ENCODE data around the gene CHRNB2.

CHRNB2 gene, protein sequence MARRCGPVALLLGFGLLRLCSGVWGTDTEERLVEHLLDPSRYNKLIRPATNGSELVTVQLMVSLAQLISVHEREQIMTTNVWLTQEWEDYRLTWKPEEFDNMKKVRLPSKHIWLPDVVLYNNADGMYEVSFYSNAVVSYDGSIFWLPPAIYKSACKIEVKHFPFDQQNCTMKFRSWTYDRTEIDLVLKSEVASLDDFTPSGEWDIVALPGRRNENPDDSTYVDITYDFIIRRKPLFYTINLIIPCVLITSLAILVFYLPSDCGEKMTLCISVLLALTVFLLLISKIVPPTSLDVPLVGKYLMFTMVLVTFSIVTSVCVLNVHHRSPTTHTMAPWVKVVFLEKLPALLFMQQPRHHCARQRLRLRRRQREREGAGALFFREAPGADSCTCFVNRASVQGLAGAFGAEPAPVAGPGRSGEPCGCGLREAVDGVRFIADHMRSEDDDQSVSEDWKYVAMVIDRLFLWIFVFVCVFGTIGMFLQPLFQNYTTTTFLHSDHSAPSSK

DNA sequence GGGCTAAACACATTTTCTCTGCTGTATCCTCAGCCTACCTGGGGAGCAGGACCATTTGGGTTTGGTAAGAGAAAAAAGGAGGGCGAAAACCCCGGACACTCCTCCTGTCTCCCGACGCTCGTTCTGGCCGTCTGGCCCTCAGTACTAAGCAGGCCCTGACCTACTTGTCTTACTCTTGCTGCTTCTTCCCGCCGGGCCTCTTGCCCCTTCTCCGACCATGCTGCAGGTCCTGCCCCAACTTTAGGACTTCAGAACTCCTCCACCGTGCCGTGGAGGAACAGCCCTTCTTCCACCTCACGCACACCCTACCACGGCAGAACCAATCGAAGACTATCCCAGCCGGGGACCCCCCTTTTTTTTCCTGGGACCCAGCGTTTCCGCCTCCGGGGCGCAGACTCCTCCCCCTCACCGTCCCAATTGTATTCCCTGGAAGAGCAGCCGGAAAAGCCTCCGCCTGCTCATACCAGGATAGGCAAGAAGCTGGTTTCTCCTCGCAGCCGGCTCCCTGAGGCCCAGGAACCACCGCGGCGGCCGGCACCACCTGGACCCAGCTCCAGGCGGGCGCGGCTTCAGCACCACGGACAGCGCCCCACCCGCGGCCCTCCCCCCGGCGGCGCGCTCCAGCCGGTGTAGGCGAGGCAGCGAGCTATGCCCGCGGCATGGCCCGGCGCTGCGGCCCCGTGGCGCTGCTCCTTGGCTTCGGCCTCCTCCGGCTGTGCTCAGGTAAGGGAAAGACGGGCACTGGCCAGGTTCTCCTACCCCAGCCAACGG is at the start of gene CHRNB2:
CHRNB2 (plus strand) TSS at position 393 of the 771 bp plus-strand sequence; CDS start at position 660, 267 bp downstream.
- TF ChIP-seq, protein P1, sequence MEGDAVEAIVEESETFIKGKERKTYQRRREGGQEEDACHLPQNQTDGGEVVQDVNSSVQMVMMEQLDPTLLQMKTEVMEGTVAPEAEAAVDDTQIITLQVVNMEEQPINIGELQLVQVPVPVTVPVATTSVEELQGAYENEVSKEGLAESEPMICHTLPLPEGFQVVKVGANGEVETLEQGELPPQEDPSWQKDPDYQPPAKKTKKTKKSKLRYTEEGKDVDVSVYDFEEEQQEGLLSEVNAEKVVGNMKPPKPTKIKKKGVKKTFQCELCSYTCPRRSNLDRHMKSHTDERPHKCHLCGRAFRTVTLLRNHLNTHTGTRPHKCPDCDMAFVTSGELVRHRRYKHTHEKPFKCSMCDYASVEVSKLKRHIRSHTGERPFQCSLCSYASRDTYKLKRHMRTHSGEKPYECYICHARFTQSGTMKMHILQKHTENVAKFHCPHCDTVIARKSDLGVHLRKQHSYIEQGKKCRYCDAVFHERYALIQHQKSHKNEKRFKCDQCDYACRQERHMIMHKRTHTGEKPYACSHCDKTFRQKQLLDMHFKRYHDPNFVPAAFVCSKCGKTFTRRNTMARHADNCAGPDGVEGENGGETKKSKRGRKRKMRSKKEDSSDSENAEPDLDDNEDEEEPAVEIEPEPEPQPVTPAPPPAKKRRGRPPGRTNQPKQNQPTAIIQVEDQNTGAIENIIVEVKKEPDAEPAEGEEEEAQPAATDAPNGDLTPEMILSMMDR (IDR thresholded peaks at IDR 0.05; ENCODE audit: poor library complexity, severe bottlenecking): no peak
- Histone ChIP-seq H3K36me3 (ENCODE audit: low read depth) (no peaks in the 10 kb centered on the region), H3K4me1 (ENCODE audit: insufficient read depth, poor library complexity, severe bottlenecking) (no peaks in the 10 kb centered on the region), H3K4me3 (ENCODE audit: severe bottlenecking) (peak within 1 kb of the TSS; percentile 3), H3K9me3 (ENCODE audit: severe bottlenecking) (no peaks in the 10 kb centered on the region), H3K27ac (ENCODE audit: poor library complexity, severe bottlenecking) (no peak within 1 kb of the TSS), H3K27me3 (ENCODE audit: insufficient read depth, poor library complexity, severe bottlenecking) (peaks cover 14% of the 10 kb centered on the region)
- no peak for DNase-seq (ENCODE audit: low spot score)
- ATAC-seq (ENCODE audit: low read depth): peak; percentile 96

DNA sequence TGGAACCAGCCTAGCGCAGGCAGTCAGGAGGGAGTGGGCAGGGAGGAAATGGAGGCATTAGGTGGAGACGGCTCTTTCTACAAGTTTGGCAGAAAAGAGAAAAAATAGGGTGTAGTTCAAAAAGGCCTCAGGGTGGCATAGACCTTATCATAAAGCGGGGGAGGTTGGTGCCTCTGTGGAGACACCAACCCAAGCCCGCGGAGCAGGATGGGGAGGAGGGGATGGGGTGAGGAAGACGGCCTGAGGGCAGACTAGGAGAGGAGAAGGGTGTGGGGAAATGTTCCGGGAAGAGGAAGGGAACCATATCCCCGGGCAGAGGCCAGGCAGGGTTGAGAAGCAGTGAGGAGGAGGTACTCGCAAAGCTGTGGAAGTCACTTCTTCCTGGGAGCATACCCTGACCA is 48.0 kb upstream of the CHRNB2 start:
- DNase-seq (ENCODE audit: low spot score) (no peak), ATAC-seq (ENCODE audit: low read depth) (no peak)
- H3K27me3 ChIP-seq (ENCODE audit: insufficient read depth, poor library complexity, severe bottlenecking): no peaks in the 10 kb centered on the region
- no peaks in the 10 kb centered on the region for H3K36me3 ChIP-seq (ENCODE audit: low read depth)
- TF ChIP-seq, protein P1 (IDR thresholded peaks at IDR 0.05; ENCODE audit: poor library complexity, severe bottlenecking): no peak
- no peak overlapping the region for H3K27ac ChIP-seq (ENCODE audit: poor library complexity, severe bottlenecking)
- H3K4me1 ChIP-seq (ENCODE audit: insufficient read depth, poor library complexity, severe bottlenecking): no peaks in the 10 kb centered on the region
- H3K9me3 ChIP-seq (ENCODE audit: severe bottlenecking): no peaks in the 10 kb centered on the region
- no peak overlapping the region for H3K4me3 ChIP-seq (ENCODE audit: severe bottlenecking)

DNA sequence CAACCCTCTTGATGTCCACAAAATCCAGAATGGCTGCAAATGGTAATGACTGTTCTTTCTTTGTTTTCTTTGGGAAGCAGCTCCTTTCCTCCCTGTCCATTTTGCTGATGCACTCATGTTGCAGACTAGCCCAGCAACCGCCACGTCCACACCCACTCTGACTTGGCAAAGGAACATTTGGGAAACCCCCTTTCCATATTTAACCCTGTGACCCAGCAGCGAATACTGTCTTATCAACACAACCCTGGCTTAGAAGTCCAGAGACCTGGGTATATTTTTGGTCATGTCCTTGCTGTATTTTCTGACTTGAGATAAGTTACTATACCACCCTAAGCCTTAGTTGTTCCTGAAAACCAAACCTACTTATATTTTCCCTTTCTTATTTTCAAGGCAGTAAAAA is 47.2 kb upstream of the CHRNB2 start:
- Histone ChIP-seq H3K27ac (ENCODE audit: poor library complexity, severe bottlenecking) (no peak overlapping the region), H3K9me3 (ENCODE audit: severe bottlenecking) (no peaks in the 10 kb centered on the region), H3K4me1 (ENCODE audit: insufficient read depth, poor library complexity, severe bottlenecking) (no peaks in the 10 kb centered on the region), H3K4me3 (ENCODE audit: severe bottlenecking) (no peak overlapping the region), H3K36me3 (ENCODE audit: low read depth) (no peaks in the 10 kb centered on the region), H3K27me3 (ENCODE audit: insufficient read depth, poor library complexity, severe bottlenecking) (no peaks in the 10 kb centered on the region)
- TF ChIP-seq, protein P1 (IDR thresholded peaks at IDR 0.05; ENCODE audit: poor library complexity, severe bottlenecking): no peak
- ATAC-seq (ENCODE audit: low read depth) (no peak), DNase-seq (ENCODE audit: low spot score) (no peak)

DNA sequence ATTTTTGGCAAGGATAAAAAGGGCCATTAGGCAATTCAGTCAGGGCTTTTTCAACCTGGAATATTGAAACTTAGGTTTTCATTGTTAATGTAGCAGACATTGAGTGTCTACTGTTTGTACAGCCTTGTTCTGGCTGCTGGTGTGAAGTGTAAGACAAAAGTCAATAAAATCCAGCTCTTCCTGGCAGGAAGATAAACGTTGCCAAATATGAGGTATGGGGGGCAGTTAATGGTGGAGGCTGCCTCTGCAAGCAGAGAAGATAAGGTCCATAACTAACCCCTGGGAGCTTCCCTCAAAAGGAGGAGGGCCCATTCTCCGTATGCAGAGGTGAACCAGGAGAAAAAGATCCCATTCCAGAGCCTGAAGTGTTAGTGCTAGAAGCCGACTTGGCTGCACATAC is 45.9 kb upstream of the CHRNB2 start:
- ATAC-seq (ENCODE audit: low read depth): no peak
- no peaks in the 10 kb centered on the region for H3K27me3 ChIP-seq (ENCODE audit: insufficient read depth, poor library complexity, severe bottlenecking)
- no peaks in the 10 kb centered on the region for H3K36me3 ChIP-seq (ENCODE audit: low read depth)
- H3K27ac ChIP-seq (ENCODE audit: poor library complexity, severe bottlenecking): no peak overlapping the region
- TF ChIP-seq, protein P1 (IDR thresholded peaks at IDR 0.05; ENCODE audit: poor library complexity, severe bottlenecking): no peak
- no peaks in the 10 kb centered on the region for H3K4me1 ChIP-seq (ENCODE audit: insufficient read depth, poor library complexity, severe bottlenecking)
- H3K9me3 ChIP-seq (ENCODE audit: severe bottlenecking): no peaks in the 10 kb centered on the region
- DNase-seq (ENCODE audit: low spot score): no peak
- no peak overlapping the region for H3K4me3 ChIP-seq (ENCODE audit: severe bottlenecking)

Measured in RWPE2 (cell line).